DMS153 treated with DMSO at 0.1 percent for 48 hours (cell line): Measurements from ENCODE around the gene ABTB1.

Experiments used
- DNase-seq: peaks from one replicate; lab custom pipeline; 2025; ENCODE audit not compliant: unreplicated experiment; lab: John Stamatoyannopoulos, UW

The ABTB1 gene

DNA sequence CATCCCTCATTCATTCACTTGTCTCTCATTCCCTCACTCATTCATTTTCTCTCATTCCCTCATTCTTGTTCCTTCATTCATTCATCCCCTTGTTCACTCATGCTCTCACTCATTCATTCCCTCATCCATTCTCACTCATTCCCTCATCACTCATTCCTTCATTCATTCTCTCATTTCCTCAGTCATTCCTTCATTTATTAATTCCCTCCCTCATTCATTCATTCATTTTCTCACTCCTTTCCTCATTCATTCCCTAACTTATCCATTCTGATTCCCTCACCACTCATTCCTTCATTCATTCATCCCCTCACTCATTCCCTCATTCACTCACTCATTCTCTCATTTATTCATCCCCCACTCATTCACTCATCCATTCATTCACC lies 13.8 kb downstream of the ABTB1 start:
- DNase-seq, result no peak

DNA sequence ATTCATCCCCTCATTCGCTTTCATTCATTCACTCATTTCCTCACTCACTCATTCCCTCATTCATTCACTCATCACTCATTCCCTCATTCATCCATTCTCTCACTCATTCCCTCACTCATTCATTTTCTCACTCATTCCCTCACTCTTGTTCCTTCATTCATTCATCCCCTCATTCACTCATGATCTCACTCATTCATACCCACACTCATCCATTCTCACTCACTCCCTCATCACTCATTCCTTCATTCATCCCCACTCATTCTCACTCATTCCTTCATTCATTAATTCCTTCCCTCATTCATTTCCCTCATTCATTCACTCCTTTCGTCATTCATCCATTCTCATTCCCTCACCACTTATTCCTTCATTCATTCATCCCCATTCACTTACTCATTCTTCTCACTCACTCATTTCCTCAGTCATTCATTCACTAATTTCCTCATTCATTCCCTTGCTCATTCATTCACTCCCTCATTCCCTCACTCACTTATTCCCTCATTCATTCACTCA lies 14.5 kb downstream of the ABTB1 start:
- no peak for DNase-seq

DNA sequence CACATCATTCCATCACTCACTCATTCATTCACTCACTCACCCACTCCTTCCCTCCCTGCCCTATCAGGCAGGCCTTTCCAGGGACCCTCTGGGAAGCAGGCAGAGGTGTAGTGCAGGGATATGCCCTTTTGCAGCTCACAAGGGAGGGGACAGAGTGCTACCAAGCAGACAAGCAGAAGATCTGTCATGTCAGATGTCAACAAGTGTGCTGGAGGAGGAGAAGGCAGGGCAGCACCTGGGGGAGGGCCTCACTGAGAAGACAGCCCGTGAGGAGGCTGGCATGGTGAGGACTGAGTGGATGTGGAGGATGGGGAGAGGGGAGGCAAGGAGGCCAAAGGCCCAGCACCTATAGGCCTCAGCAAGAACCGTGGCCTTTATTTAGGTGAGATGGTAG lies 15.3 kb downstream of the ABTB1 start:
- DNase-seq, result no peak

DNA sequence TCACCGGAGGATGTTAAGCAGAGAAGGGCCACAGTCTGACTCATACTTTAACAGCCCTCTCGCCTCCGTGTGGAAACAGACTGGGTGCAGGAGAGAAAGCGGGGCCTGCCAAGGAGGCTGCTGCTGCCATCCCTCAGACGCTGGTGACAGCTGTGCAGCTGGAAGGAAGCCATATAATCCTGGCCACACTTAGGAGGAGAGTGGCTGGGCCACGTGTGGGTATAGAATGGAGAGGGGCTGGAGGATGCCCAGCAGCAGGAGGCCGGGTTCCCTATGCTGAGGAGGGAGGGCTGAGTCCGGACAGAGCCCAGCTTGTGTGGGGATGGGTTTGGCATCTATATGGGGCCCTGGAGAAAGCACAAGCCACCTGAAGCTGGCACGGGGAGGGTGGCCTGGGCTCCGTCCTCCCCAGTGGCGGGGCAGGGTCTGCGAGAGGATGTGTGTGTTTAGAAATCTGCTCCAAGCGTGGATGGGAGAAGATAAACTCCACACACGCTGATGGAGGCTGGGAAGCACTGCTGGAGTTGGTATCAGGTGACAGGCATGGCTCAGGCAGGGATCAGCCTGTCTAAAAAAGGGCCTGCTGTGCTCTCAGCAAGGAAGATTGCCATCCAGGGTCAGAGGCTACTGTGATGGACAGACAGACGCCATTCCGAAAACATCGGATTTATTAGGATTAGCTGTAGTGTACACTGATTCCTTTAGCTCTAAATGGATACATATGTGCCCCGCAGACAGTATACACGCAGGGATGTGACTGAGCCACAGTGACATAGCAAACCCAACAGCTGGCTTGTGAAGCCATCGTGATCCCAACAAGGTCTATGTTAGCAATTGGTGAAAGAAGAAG lies 15.9 kb downstream of the ABTB1 start:
- DNase-seq, result no peak

DNA sequence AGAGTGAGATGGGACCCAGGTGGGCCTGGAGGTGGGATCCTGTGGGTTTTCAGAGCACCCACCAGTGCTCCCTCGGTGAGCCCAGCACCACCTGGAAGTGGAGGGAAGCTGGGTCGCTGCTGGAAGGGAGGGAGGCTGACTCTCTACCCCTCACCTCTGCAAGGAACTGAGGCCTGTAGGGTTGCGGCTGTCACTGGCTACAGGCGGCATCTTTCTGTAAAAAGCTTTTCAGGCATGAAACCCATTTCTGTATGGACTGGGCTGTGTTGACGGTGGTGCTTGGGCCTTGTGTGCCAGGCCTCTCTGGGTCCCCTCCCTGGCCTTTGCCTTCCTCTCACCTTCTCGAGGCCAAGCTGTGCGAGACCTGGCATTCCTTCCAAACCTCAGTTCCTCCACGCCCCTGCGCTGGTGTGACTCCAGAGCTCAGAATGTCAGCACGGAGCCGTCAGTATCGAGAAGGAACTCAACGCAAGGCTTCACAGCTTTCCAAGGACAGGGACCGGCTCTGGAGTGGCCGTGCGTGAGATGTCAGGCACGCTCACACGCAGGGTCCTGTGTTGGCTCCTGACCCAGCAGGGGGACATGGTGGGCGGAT lies 16.6 kb downstream of the ABTB1 start:
- DNase-seq, result no peak

DNA sequence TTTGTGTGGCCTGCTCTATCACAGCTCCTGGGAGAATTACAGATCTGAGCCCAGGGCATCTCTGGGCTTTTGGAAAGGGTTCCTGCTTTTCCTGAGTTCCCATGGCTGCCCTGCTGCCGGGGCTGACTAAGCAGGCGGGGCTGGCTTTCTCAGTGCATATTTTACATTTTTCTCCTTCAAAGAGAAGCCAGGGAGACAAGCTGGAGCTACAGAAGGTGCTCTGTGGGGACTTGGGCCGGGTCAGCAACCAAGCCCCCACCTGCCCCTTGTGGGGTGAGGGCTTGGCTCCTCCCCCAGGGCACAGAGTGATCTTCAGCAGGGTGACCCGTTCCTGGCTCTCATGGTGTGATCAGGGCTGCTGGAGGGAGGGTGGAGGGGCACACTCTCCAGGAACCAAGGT lies 17.4 kb downstream of the ABTB1 start:
- DNase-seq, result no peak

DNA sequence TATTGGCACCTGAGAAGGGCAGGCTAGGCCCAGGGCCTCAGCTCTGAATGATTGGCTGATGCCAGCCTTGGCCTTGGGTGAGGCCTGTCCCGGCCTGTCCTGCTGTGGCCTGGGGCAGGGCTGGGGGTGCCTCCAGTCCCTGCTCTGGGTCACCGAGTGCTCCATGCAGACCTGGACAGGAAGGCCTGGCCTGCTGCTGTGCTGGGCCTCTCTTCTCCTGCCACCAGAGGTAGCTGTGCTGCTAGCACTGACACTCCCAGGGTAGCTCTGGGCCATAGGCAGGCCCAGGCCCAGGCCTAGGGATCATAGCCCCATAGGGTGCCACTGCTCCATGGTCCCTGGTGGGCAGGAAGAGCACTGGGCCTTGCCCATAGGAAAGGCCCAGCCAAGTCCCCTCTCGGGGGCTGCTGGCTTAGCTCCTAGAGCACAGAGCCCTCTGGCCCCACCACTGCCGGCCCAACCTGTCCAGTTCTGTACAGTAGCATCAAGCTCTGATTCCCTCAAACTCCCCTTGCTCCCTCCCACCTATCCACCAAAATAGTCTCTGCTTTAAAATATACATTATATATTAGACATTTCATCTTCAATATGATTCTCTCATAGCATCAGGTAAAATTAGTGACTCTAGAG lies 18.2 kb downstream of the ABTB1 start:
- DNase-seq, result peak; percentile 30

DNA sequence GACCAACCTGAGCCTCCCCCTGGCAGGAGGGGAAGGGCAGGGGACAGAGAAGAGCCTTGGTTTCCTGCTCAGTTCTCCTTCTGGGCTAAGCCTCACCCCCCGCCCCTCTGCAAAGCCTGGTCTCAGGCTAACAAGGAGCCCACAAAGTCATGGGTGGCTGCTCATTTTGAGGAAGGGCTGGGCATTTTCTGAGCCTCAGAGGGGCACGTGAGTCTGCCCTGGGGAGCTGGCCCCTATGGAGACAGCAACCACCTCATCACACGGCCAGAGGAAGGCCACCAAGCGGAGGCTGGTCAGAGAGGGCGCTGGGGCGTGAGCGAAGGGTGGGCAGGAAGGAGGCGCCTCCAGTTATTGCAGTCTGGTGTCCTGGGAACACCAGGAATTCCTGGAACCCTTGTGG lies 18.7 kb downstream of the ABTB1 start:
- no peak for DNase-seq

DNA sequence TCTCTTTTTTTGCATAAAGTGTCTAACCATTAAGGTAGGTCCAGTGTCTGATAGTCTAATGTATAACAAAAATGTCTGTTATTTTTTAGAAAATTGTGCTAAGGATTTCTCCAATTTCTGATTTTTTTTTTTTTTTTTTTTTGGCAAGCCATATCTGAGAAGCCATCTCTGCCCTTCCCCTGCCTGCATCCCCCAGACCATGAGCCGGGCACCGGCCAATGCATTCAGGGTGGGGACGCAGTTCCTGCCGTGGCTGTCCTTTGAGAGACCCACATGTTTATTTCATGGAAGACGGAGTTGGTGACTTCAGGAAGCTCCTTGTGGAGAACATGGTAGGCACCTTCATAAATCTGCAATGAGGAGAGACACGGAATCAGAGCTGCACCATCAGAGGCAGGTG lies 19.2 kb downstream of the ABTB1 start:
- no peak for DNase-seq

DNA sequence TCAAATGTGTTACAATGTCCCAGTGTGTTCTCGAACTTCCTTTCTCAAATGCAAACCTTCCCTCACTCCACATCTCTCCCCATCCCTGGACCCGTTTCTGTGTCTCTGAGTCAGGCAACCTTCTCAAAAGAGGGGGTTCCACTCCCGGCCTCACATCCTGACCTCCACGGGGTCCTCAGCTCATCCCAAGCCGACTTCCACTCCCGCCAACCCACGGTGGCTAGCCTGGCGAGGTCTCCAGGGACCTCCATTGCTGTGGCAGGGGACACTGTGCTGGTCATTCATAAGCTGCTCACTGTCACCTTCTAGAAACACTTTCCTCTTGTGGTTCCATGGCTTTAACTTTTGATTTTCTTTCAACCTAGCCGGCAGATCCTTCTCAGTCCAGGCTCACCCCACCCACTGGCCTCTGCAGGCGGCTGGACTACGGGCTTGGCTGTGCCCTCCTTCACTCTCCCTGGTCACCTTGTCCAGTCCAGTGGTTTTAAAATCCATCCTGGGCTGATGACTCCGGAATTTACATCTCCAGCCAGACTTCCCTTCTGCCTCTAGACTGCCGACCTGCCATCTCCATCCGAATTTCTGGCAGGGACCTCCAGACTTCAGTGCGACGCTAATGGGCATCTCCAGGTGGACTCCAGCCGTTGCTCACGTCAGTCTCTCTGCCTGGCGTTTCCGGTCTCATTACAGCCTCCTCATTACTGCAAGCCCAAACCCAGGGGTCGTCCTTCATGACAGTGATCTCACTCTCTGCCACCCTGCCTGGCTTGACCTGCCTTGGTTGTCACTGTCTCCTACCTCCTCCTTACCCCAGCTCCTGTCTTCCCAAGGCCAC lies 20.0 kb downstream of the ABTB1 start:
- no peak for DNase-seq

DNA sequence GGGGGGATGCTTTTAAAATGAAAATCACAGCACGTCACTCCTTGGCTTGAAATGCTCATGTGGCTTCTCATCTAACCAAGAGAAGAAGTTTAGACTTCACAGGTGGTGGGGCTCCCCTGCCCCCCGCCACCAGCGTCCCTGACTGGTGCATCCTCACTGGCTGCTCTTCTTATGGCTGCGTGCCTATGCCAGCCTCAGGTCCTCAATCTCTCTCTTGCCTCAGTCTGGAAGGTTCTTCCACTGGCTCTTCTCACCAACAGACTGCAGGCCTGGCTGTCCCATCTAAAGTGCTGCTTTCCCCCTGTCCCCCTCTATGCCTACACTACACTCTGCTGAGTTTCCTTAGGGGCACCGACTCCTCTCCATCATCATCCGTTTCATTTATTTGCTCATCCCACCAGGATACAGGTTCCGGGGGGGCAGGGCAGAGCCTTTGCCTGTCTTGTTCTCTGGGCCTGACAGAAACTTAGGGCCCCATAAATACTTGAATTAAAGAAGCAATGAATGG lies 20.6 kb downstream of the ABTB1 start:
- no peak for DNase-seq

DNA sequence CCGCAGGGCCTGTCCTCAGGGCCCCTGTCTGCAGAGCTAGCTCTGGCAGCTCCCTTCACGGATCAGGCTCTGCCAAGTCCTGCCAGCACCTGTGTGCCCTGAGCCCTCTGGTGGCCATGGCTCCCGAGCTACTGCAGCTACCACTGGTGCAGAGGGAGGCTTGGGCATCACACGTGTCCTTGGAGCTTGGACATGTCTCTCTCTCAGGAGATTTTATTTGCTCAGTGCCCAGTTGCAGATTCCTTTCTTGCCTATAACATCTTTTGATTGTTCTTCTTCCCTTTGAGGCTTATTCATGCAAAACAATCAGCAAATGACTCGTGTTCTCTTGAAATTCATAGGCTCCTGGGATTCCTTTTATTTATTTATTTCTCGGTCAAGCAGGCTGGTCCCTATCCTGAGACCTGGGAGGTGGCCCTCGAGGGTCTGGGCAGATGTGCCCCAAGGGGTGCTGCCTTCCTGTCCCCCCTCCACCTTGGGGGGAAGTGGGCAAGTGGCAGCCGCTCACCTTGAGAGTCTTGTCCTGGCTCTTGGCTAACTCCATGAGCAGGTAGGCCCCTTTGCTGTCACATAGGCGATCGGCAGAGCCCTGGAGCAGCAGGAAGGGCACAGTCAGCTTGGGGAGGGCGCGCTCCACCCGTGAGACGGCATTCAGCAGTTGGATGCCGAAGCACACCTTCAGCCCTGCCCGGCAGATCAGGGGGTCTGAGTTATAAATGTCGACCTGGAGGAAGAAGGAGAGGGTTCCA lies 21.9 kb downstream of the ABTB1 start:
- peak; percentile 73 for DNase-seq

DNA sequence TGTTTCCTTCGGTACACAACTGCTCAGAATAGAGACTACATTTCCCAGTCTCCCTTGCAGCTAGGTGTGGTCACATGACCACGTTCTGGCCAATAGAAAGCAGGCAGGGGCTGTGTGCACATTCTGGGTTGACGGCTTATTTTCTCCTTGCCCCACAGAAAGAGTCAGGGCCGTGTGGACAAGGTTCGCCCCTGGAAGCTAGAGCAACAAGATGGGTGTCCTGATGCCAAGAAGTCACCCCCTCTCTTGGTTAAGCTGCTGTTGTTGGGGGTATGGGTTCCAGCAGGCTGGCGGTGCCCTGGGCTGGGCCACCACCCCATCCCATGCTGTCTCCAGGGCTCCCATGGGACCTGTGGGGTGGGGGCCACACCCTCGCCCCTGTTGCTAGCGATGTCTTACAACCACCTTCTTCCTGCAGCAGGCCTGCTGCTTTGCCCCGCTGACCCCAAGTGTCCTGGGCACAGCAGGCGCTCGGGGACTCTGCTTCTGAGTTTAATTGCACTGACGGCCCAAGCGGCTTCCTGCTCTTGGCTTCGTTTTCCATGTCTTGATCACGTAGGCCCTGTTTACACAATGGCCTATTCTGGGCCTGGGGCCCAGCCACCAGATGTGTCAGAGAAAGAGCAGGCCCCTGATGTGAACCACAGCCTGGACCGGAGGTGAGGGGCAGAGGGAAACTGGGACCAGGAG lies 24.9 kb downstream of the ABTB1 start:
- DNase-seq, result peak; percentile 90

DNA sequence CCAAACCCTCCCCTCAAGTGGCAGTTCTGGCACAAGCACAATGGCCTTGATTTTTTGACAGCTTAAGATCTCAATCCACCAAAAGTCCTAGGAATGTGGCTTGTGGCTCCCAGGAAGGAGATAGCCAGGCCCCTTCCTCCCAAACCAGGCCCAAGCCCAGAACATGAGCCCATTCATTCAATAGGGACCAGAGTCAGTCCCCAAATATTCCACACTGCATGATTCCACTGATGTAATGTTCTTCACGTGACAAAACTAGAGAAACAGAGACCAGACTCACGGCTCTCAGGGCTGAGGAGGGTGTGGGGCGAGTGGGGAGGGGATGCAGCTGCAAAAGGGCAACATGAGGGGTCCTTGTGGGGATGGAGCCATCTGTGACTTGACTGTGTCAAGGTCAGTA lies 25.5 kb downstream of the ABTB1 start:
- DNase-seq, result no peak

DNA sequence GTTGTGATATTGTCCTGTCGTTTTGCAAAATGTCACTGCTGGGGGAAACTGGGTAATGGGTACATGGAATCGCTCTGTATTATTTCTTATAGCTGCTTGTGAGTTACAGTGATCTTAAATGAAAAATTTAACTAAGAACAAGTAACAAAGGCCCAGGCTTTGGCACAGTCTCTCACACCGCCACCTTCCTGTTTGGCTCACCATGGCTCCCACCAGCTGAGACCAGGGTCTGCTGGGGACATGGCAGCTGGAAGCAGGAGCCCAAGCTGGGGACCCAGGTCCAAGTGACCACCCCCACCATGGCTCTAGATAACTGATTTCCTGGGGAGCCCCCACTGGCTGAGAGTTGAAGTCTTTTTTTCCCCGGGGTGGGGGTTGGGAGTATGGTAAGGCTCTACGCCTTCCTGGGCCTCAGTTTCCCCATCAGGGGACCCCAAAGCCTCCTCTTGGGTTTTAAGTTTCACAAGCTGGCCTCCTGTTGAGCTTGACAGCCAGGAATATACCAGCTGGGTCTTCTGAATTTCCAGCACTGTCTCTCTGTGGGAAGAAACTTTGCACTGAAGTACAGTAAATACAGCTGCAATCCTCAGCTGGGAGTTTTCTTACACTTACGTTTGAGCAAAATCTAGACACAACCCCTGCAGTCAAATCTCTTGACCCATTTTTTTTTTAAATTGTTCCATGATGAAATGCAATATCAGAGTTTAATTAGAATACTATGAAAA lies 26.1 kb downstream of the ABTB1 start:
- no peak for DNase-seq

DNA sequence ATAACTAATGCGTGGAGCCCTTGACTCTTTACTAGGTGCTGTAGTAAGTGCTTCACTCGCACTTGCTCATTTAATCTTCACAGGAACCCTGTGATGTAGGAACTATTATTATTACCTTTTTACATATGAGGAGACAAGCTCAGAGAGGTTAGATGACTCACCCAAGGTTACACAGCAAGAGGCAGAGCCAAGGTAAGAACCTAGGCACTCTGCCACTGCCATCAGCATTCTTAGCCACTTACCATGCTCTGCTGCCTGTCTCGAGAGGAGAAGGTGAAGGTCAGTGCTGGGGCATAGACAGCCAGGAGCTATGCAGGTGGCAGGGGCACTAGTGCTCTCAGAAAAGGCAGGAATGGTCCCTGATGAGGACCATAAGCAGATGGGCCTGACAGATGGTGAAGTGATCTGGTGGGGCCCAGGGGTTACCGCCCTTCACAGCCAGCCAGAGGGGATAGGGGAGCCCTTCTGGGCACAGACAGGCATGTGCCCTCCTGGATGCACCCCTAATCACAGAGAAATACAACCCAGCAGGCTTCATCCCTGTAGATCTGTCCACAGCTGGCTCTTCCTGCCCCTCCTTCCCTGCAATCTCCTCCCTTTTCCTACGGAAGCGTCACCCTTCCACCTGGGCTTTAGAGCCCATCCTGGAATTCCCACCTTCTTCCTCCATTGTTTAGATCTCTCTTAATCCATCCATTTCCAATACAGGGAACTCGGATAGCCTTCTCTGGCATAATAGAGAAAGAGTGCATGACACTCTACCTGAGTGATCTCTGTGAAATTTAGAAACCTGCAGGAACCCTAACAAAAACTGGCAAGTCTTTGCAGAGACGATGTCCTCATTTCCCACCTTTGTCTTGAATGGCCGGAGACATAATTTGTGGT lies 26.9 kb downstream of the ABTB1 start:
- no peak for DNase-seq

DNA sequence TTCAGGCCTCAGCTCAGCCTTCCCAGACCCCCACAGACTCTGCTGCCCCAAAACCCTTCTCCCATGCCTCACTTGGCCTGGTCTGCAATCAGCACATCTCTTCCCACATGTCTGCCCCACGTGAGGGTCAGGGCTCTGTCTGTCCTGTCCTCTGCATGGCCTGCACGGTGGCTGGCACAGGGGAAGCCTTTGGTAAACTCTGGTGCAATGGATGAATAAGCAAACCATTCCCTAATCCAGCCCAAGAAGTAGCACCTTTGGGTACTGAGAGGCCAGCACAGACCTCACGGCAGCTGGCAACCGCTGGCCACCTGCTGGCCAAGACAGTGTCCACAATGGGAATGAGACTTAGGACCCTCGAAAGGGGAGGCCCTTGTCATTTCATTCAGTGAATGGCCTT lies 27.7 kb downstream of the ABTB1 start:
- no peak for DNase-seq

DNA sequence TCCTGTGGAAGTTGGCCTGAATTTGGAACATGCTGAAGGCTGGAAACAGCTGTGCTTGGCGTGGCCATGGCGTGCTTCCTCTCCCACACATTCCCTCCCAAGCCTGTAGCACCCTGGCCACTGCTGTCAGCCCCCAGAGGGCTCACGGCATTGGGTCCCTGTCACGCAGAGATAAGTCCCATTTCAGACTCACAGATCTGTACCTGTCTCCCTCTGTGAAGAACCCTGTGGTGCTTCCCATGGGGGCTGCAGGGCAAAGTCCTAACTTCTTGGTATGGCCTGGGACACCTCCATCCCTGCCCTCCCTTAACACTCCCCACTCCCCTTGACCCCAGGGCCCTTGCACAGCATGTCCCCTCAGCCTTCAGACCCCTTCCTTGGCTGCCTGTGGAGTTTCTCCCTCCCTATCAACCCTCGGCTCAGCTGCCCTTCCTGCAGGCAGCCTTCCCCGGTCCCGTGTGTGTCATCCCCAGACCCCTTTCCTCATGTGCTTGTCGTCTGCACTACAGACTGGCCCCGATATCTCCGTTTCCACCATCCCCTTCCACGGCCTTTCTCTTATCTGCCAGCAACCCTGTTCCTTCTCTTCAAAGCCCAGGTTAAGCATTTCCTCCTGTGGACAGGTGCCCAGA lies 28.6 kb downstream of the ABTB1 start:
- DNase-seq, result no peak
